ENCODE measurements around the gene LRRC23.
A peak's percentile ranks its signal among the peaks of the same experiment; 100 is the strongest.

The LRRC23 gene

GRCh38 chr12:6934110-6934509 is 29.5 kb downstream of the LRRC23 start:
- DNase-seq (ENCODE audit: insufficient read length, low spot score) (no peak), FAIRE-seq (no peak)
- TF ChIP-seq POLR2AphosphoS5 (IDR thresholded peaks at IDR 0.05; ENCODE audit: low read depth, low read length) (no peak), POU2F2 (IDR thresholded peaks at IDR 0.05; ENCODE audit: low read depth, low read length) (no peak), TAF1 (IDR thresholded peaks at IDR 0.05; ENCODE audit: low read depth, low read length) (no peak), SPI1 (IDR thresholded peaks at IDR 0.05; ENCODE audit: low read depth, low read length) (no peak)

GRCh38 chr12:6935371-6936193 is 31.0 kb downstream of the LRRC23 start:
- TF ChIP-seq POLR2A (IDR thresholded peaks at IDR 0.05; ENCODE audit: low read depth, low read length): no peak
- no peak for TF ChIP-seq TAF1 (IDR thresholded peaks at IDR 0.05; ENCODE audit: low read depth, low read length)
- TF ChIP-seq PAX5 (IDR thresholded peaks at IDR 0.05; ENCODE audit: insufficient read depth, low read length, severe bottlenecking): no peak
- TF ChIP-seq SPI1 (IDR thresholded peaks at IDR 0.05; ENCODE audit: low read depth, low read length): no peak
- no peak for TF ChIP-seq POU2F2 (IDR thresholded peaks at IDR 0.05; ENCODE audit: low read depth, low read length)
- TF ChIP-seq POLR2AphosphoS5 (IDR thresholded peaks at IDR 0.05; ENCODE audit: low read depth, low read length): no peak
- DNase-seq (ENCODE audit: insufficient read length, low spot score): no peak
- peak; percentile 13 for FAIRE-seq

GRCh38 chr12:6936194-6936635 is 31.6 kb downstream of the LRRC23 start:
- TF ChIP-seq SPI1 (IDR thresholded peaks at IDR 0.05; ENCODE audit: low read depth, low read length) (no peak), TAF1 (IDR thresholded peaks at IDR 0.05; ENCODE audit: low read depth, low read length) (no peak), PAX5 (IDR thresholded peaks at IDR 0.05; ENCODE audit: insufficient read depth, low read length, severe bottlenecking) (no peak), POLR2A (IDR thresholded peaks at IDR 0.05; ENCODE audit: low read depth, low read length) (no peak), POLR2AphosphoS5 (IDR thresholded peaks at IDR 0.05; ENCODE audit: low read depth, low read length) (no peak), POU2F2 (IDR thresholded peaks at IDR 0.05; ENCODE audit: low read depth, low read length) (no peak)
- no peak for FAIRE-seq
- no peak for DNase-seq (ENCODE audit: insufficient read length, low spot score)

GRCh38 chr12:6936636-6937480 is 32.2 kb downstream of the LRRC23 start:
- FAIRE-seq: no peak
- no peak for TF ChIP-seq SPI1 (IDR thresholded peaks at IDR 0.05; ENCODE audit: low read depth, low read length)
- TF ChIP-seq PAX5 (IDR thresholded peaks at IDR 0.05; ENCODE audit: insufficient read depth, low read length, severe bottlenecking): no peak
- TF ChIP-seq TAF1 (IDR thresholded peaks at IDR 0.05; ENCODE audit: low read depth, low read length): no peak
- TF ChIP-seq POLR2AphosphoS5 (IDR thresholded peaks at IDR 0.05; ENCODE audit: low read depth, low read length): peak; percentile 84
- no peak; the same call in 1 of the 2 replicates for TF ChIP-seq POLR2A (IDR thresholded peaks at IDR 0.05; ENCODE audit: low read depth, low read length)
- DNase-seq (ENCODE audit: insufficient read length, low spot score): no peak

- FAIRE-seq (peak; percentile 100), DNase-seq (ENCODE audit: insufficient read length, low spot score) (peak; percentile 84)
- TF ChIP-seq PAX5 (IDR thresholded peaks at IDR 0.05; ENCODE audit: insufficient read depth, low read length, severe bottlenecking) (peak; percentile 47), SPI1 (IDR thresholded peaks at IDR 0.05; ENCODE audit: low read depth, low read length) (no peak), POLR2A (IDR thresholded peaks at IDR 0.05; ENCODE audit: low read depth, low read length) (peak; percentile 72), POLR2AphosphoS5 (IDR thresholded peaks at IDR 0.05; ENCODE audit: low read depth, low read length) (peak; percentile 86; the same call in 1 of the 2 replicates), TAF1 (IDR thresholded peaks at IDR 0.05; ENCODE audit: low read depth, low read length) (peak; percentile 86; the same call in 1 of the 2 replicates)
Measured at GRCh38 chr12:6937481-6938352, 33.1 kb downstream of the LRRC23 start.

GRCh38 chr12:6938353-6939190 is 34.0 kb downstream of the LRRC23 start:
- FAIRE-seq (no peak), DNase-seq (ENCODE audit: insufficient read length, low spot score) (no peak)

GRCh38 chr12:6939191-6939540 is 34.5 kb downstream of the LRRC23 start:
- DNase-seq (ENCODE audit: insufficient read length, low spot score): no peak
- no peak for FAIRE-seq
- TF ChIP-seq SPI1 (IDR thresholded peaks at IDR 0.05; ENCODE audit: low read depth, low read length): no peak

More at GRCh38 chr12:6938353-6939190, 34.0 kb downstream of the LRRC23 start:
- TF ChIP-seq POU2F2 (IDR thresholded peaks at IDR 0.05; ENCODE audit: low read depth, low read length): no peak
- TF ChIP-seq TAF1 (IDR thresholded peaks at IDR 0.05; ENCODE audit: low read depth, low read length): no peak
- no peak for TF ChIP-seq POLR2AphosphoS5 (IDR thresholded peaks at IDR 0.05; ENCODE audit: low read depth, low read length)
- TF ChIP-seq PAX5 (IDR thresholded peaks at IDR 0.05; ENCODE audit: insufficient read depth, low read length, severe bottlenecking): no peak
- no peak for TF ChIP-seq SPI1 (IDR thresholded peaks at IDR 0.05; ENCODE audit: low read depth, low read length)
- TF ChIP-seq POLR2A (IDR thresholded peaks at IDR 0.05; ENCODE audit: low read depth, low read length): no peak; the same call in 1 of the 2 replicates

- DNase-seq (ENCODE audit: insufficient read length, low spot score): no peak
- TF ChIP-seq POLR2A (IDR thresholded peaks at IDR 0.05; ENCODE audit: low read depth, low read length): no peak
- no peak for TF ChIP-seq TAF1 (IDR thresholded peaks at IDR 0.05; ENCODE audit: low read depth, low read length)
- TF ChIP-seq PAX5 (IDR thresholded peaks at IDR 0.05; ENCODE audit: insufficient read depth, low read length, severe bottlenecking): no peak
- no peak for TF ChIP-seq POLR2AphosphoS5 (IDR thresholded peaks at IDR 0.05; ENCODE audit: low read depth, low read length)
- FAIRE-seq: no peak
Measured at GRCh38 chr12:6941267-6941666, 36.6 kb downstream of the LRRC23 start.
